CD14-positive monocyte (primary cell): Measurements from ENCODE around the gene TMEM221. TPM values are rescaled to one million over a fixed set of nuclear protein-coding genes. Genes with fewer than 3 reads are reported as not detected.
A peak's percentile ranks its signal among the peaks of the same experiment; 100 is the strongest.

Experiments
- DNase-seq, 3 donors: peaks; one replicate each; pipeline ENCODE4 v3.0.0-alpha.2; 2011 to 2022
- H2AFZ ChIP-seq: 2 replicates; pipeline ENCODE4 v1.6.0; 2012; ENCODE audit warnings: mild to moderate bottlenecking, low read depth, low read length, inconsistent platforms; ENCODE audit not compliant: insufficient read depth, poor library complexity, severe bottlenecking
- H3K27ac ChIP-seq, 2 donors: 1 replicate in 1 of 2; 2 replicates in 1 of 2; pipeline ENCODE4 v1.5.1; 2012 to 2013; ENCODE audit warnings: low read length in 2 of 2, control low read depth in 1 of 2, inconsistent platforms in 1 of 2, low read depth in 1 of 2, mild to moderate bottlenecking in 1 of 2
- H3K27me3 ChIP-seq, 2 donors: one replicate each; pipeline versions ENCODE4 v1.6.0 to v1.6.1; 2011 to 2013; ENCODE audit warnings: low read length in 2 of 2; ENCODE audit not compliant: control insufficient read depth in 2 of 2, insufficient read depth in 2 of 2
- H3K36me3 ChIP-seq, 2 donors: replicated peaks in 1 of 2; 1 replicate in 1 of 2; 2 replicates in 1 of 2; pipeline versions ENCODE4 v1.5.1 to v1.6.1; 2012 to 2013; ENCODE audit warnings: low read length in 2 of 2, control low read depth in 1 of 2, inconsistent platforms in 1 of 2, mild to moderate bottlenecking in 1 of 2; ENCODE audit not compliant: insufficient read depth in 2 of 2, control insufficient read depth in 1 of 2
- H3K4me1 ChIP-seq, 2 donors: 1 replicate in 1 of 2; 2 replicates in 1 of 2; pipeline versions ENCODE4 v1.5.1 to v1.6.1; 2012 to 2013; ENCODE audit warnings: low read length in 2 of 2, control low read depth in 1 of 2, inconsistent platforms in 1 of 2, mild to moderate bottlenecking in 1 of 2, moderate library complexity in 1 of 2; ENCODE audit not compliant: insufficient read depth in 2 of 2, control insufficient read depth in 1 of 2
- H3K4me2 ChIP-seq: replicated peaks from 2 replicates; pipeline ENCODE3; 2012; ENCODE audit warnings: low read length, moderate library complexity, mild to moderate bottlenecking; ENCODE audit not compliant: poor library complexity, severe bottlenecking; ENCODE audit errors: extremely low read depth
- H3K4me3 ChIP-seq, 3 experiments: fragments of 200-600 bp in 1 of 3; sonication (generic) in 1 of 3; replicated peaks in 1 of 3; 1 replicate in 2 of 3; 2 replicates in 1 of 3; pipeline ENCODE4 v1.5.1; 2011 to 2013; ENCODE audit warnings: low read length in 3 of 3, mild to moderate bottlenecking in 3 of 3, control low read depth in 2 of 3, low read depth in 2 of 3, inconsistent platforms in 1 of 3, moderate library complexity in 1 of 3
- H3K79me2 ChIP-seq: 2 replicates; pipeline ENCODE4 v1.6.0; 2012; ENCODE audit warnings: mild to moderate bottlenecking, control low read depth, inconsistent platforms, low read length, moderate library complexity; ENCODE audit not compliant: insufficient read depth
- H3K9ac ChIP-seq: 2 replicates; pipeline ENCODE4 v1.6.0; 2017; ENCODE audit warnings: low read length, mild to moderate bottlenecking; ENCODE audit not compliant: insufficient read depth, poor library complexity, severe bottlenecking
- H3K9me3 ChIP-seq, 2 donors: replicated peaks in 1 of 2; 1 replicate in 1 of 2; 2 replicates in 1 of 2; pipeline versions ENCODE4 v1.5.1 to v1.6.1; 2012 to 2013; ENCODE audit warnings: low read length in 2 of 2, control low read depth in 1 of 2; ENCODE audit not compliant: control insufficient read depth in 1 of 2, insufficient read depth in 1 of 2
- H4K20me1 ChIP-seq: 2 replicates; pipeline ENCODE4 v1.6.0; 2012; ENCODE audit warnings: mild to moderate bottlenecking, low read length, control low read depth, moderate library complexity; ENCODE audit not compliant: insufficient read depth
- H3K27ac Mint-ChIP-seq, 7 donors: one replicate each; pipeline ENCODE4 v1.8.0; 2020; ENCODE audit warnings: mild to moderate bottlenecking in 7 of 7, mixed read lengths in 7 of 7, moderate library complexity in 6 of 7, inconsistent platforms in 2 of 7
- H3K27me3 Mint-ChIP-seq, 3 donors: one replicate each; pipeline ENCODE4 v1.8.0; 2021 to 2022; ENCODE audit warnings: low read depth in 3 of 3, mild to moderate bottlenecking in 3 of 3, mixed read lengths in 3 of 3, moderate library complexity in 3 of 3, inconsistent platforms in 1 of 3
- H3K36me3 Mint-ChIP-seq, 2 donors: one replicate each; pipeline ENCODE4 v1.8.0; 2020; ENCODE audit warnings: mixed read lengths in 2 of 2, inconsistent platforms in 1 of 2, mild to moderate bottlenecking in 1 of 2
- H3K4me1 Mint-ChIP-seq: one replicate; pipeline ENCODE4 v1.8.0; 2020; ENCODE audit warnings: mild to moderate bottlenecking, mixed read lengths
- H3K4me3 Mint-ChIP-seq, 2 donors: one replicate each; pipeline ENCODE4 v1.8.0; 2020; ENCODE audit warnings: mild to moderate bottlenecking in 2 of 2, mixed read lengths in 2 of 2, moderate library complexity in 1 of 2
- H3K9me3 Mint-ChIP-seq, 7 donors: one replicate each; pipeline ENCODE4 v1.8.0; 2020 to 2022; ENCODE audit warnings: mixed read lengths in 7 of 7, mild to moderate bottlenecking in 6 of 7, moderate library complexity in 6 of 7, inconsistent platforms in 2 of 7
- CTCF ChIP-seq: fragments of 200-600 bp; IDR thresholded peaks from one replicate; pipeline ENCODE4 v1.8.0; 2022; ENCODE audit warnings: antibody characterized with exemption, mild to moderate bottlenecking
- WGBS: methylation state at CpG from one replicate; pipeline ENCODE4 v1.1.5; 2013; ENCODE audit warnings: missing lambda C conversion rate; ENCODE audit not compliant: insufficient coverage; 5-methylcytosine and 5-hydroxymethylcytosine counted together
- intact Hi-C, 2 donors: fragments of 100-400 bp; cut with micrococcal nuclease; formaldehyde crosslinking; loops; one replicate each; pipeline versions ENCODE4 v1.15.0 to v1.15.1; 2023
- polyA plus RNA-seq, 3 donors: library from polyadenylated mRNA; depleted of rRNA in 1 of 3; unstranded in 2 of 3; stranded (reverse) in 1 of 3; fragments of 300-500 nt in 2 of 3; fragments of >200 nt in 1 of 3; fragmentation: Illumina TruSeq in 2 of 3; gene quantifications; 1 replicate in 2 of 3; 2 replicates in 1 of 3; pipeline ENCODE4 v1.2.3, GENCODE V29; 2012 to 2021

TMEM221 gene
- polyA plus RNA-seq, 3 donors = not detected

- peak overlapping the region; percentile 90 to 94 for H3K4me3 Mint-ChIP-seq
- Histone ChIP-seq H3K4me1 (peaks cover 39 to 50% of the 10 kb centered on the region in 2 donors), H3K79me2 (peaks cover 59% of the 10 kb centered on the region), H2AFZ (no peak overlapping the region), H3K4me3 (peak overlapping the region in 1 of 3 experiments; percentile 93), H3K27me3 (no peaks in the 10 kb centered on the region), H3K27ac (no peak overlapping the region), H3K4me2 (peak overlapping the region; percentile 98), H3K9me3 (no peaks in the 10 kb centered on the region), H3K9ac (peak overlapping the region; percentile 85), H4K20me1 (peaks cover 31% of the 10 kb centered on the region), H3K36me3 (peaks cover 23 to 36% of the 10 kb centered on the region in 2 donors)
- 74% methylated on average over 20 of the region's 36 CpGs for WGBS
- peaks cover 0 to 1% (median 0%) of the 10 kb centered on the region in 3 donors for H3K27me3 Mint-ChIP-seq
- TF ChIP-seq CTCF = no peak
- intact Hi-C loops = no loop called here
- H3K36me3 Mint-ChIP-seq = peaks cover 22 to 49% of the 10 kb centered on the region in 2 donors
- peak overlapping the region in 4 of 7 donors; percentile 35 to 69 (median 54) for H3K27ac Mint-ChIP-seq
- peak in 1 of 3 donors; percentile 36 for DNase-seq
- peaks cover 42% of the 10 kb centered on the region for H3K4me1 Mint-ChIP-seq
- H3K9me3 Mint-ChIP-seq = peaks cover 0 to 3% (median 0%) of the 10 kb centered on the region in 7 donors
Observed at GRCh38 chr19:17402982-17403855, 45.2 kb downstream of the TMEM221 start.

GRCh38 chr19:17401628-17402027 is 46.8 kb downstream of the TMEM221 start:
- no peak overlapping the region for H3K4me3 Mint-ChIP-seq
- peaks cover 27% of the 10 kb centered on the region for H3K4me1 Mint-ChIP-seq
- H3K9ac ChIP-seq = no peak overlapping the region
- peaks cover 27 to 35% of the 10 kb centered on the region in 2 donors for H3K4me1 ChIP-seq
- peaks cover 0 to 1% (median 0%) of the 10 kb centered on the region in 3 donors for H3K27me3 Mint-ChIP-seq
- H3K4me2 ChIP-seq = no peak overlapping the region
- no peak for DNase-seq
- intact Hi-C loops = no loop called here
- no peak overlapping the region for H3K4me3 ChIP-seq
- H3K9me3 ChIP-seq = no peaks in the 10 kb centered on the region
- WGBS = 100% methylated on average over 1 of the region's 6 CpGs
- peaks cover 29 to 61% of the 10 kb centered on the region in 2 donors for H3K36me3 Mint-ChIP-seq
- peaks cover 43% of the 10 kb centered on the region for H3K79me2 ChIP-seq
- H3K27ac ChIP-seq = no peak overlapping the region
- H4K20me1 ChIP-seq = peaks cover 31% of the 10 kb centered on the region
- peaks cover 0 to 3% (median 0%) of the 10 kb centered on the region in 7 donors for H3K9me3 Mint-ChIP-seq
- H2AFZ ChIP-seq = no peak overlapping the region
- H3K36me3 ChIP-seq = peaks cover 27 to 46% of the 10 kb centered on the region in 2 donors
- TF ChIP-seq CTCF = no peak
- no peaks in the 10 kb centered on the region for H3K27me3 ChIP-seq
- H3K27ac Mint-ChIP-seq = peak overlapping the region in 1 of 7 donors; percentile 52
